Glomerular visceral epithelial cell (primary cell): Measurements from ENCODE around the gene PDCD1.
"Not testable (repeated sequence)": the region's sequence is repeated elsewhere in the genome, so short reads cannot be mapped to it uniquely, and the experiment has no call there.

Source experiments
- DNase-seq: peaks from one replicate; pipeline ENCODE4 v3.0.0-alpha.2; 2016; ENCODE audit errors: extremely low spot score

PDCD1 gene

GRCh38 chr2:241800198-241800903, 58.3 kb downstream of the PDCD1 start:
- DNase-seq: not testable (repeated sequence)
